Suprapubic skin (tissue), 4 donors: ENCODE results near the gene ETV7. TPM values are rescaled to one million over a fixed set of nuclear protein-coding genes. Genes with fewer than 3 reads are reported as not detected.

Experiments
- DNase-seq, 2 donors: peaks; one replicate each; pipeline ENCODE4 v3.0.0-alpha.2; 2019; ENCODE audit warnings: low spot score in 2 of 2
- H3K27ac ChIP-seq: fragments of 200-600 bp; sonication (generic); one replicate; pipeline ENCODE4 v1.5.1; 2019
- H3K27me3 ChIP-seq: fragments of 200-600 bp; sonication (generic); one replicate; pipeline ENCODE4 v1.5.1; 2019
- H3K36me3 ChIP-seq: fragments of 200-600 bp; sonication (generic); one replicate; pipeline ENCODE4 v1.5.1; 2019
- H3K4me1 ChIP-seq: fragments of 200-600 bp; sonication (generic); one replicate; pipeline ENCODE4 v1.5.1; 2019
- H3K4me3 ChIP-seq: fragments of 200-600 bp; sonication (generic); one replicate; pipeline ENCODE4 v1.5.1; 2019; ENCODE audit warnings: mild to moderate bottlenecking
- H3K9me3 ChIP-seq: fragments of 200-600 bp; sonication (generic); one replicate; pipeline ENCODE4 v1.5.1; 2019
- CTCF ChIP-seq, 2 donors: fragments of 200-600 bp in 1 of 2; fragments of 450-650 bp in 1 of 2; sonication (generic) in 1 of 2; IDR thresholded peaks; one replicate each; pipeline ENCODE4 v1.5.1; 2016 to 2019; ENCODE audit warnings: antibody characterized with exemption in 2 of 2, mild to moderate bottlenecking in 1 of 2, moderate library complexity in 1 of 2
- EP300 ChIP-seq: sonication (generic); formaldehyde crosslinking; IDR thresholded peaks from one replicate; pipeline ENCODE4 v1.6.1; 2017; ENCODE audit warnings: antibody characterized with exemption
- POLR2A ChIP-seq, 2 donors: fragments of 450-650 bp; IDR thresholded peaks; one replicate each; pipeline ENCODE4 v1.6.1; 2017; ENCODE audit warnings: antibody characterized with exemption in 2 of 2, mild to moderate bottlenecking in 2 of 2, moderate library complexity in 2 of 2
- POLR2AphosphoS5 ChIP-seq, 3 donors: sonication (generic); formaldehyde crosslinking; IDR thresholded peaks; one replicate each; pipeline ENCODE4 v1.6.1; 2017; ENCODE audit warnings: antibody characterized with exemption in 3 of 3
- WGBS: methylation state at CpG from one replicate; pipeline ENCODE4 v1.1.5; 2018; 5-methylcytosine and 5-hydroxymethylcytosine counted together
- total RNA-seq, 4 donors: library from RNA; depleted of rRNA; stranded (reverse); fragments of >200 nt; gene quantifications; one replicate each; pipeline ENCODE4 v1.1.0, GENCODE V29; 2016

Gene ETV7
- total RNA-seq, 4 donors from 2014 or later, result 5.9 to 13.0 (median 9.5) TPM

GRCh38 chr6:36337814-36338213, 49.7 kb downstream of the ETV7 start:
- no peak for DNase-seq
- Histone ChIP-seq H3K27ac (no peak overlapping the region), H3K4me3 (no peak overlapping the region), H3K4me1 (peaks cover 22% of the 10 kb centered on the region), H3K36me3 (no peaks in the 10 kb centered on the region), H3K9me3 (no peaks in the 10 kb centered on the region), H3K27me3 (peaks cover 11% of the 10 kb centered on the region)
- TF ChIP-seq CTCF (IDR thresholded peaks at IDR 0.05) (no peak), POLR2AphosphoS5 (IDR thresholded peaks at IDR 0.05) (no peak)
- WGBS, result 91% methylated on average over 1 of the region's 1 CpG

- 73% methylated on average over 2 of the region's 3 CpGs for WGBS
- no peak for DNase-seq
- Histone ChIP-seq H3K27me3 (peaks cover 15% of the 10 kb centered on the region), H3K27ac (no peak within 1 kb of the TSS), H3K4me3 (no peak within 1 kb of the TSS), H3K36me3 (no peaks in the 10 kb centered on the region), H3K9me3 (no peaks in the 10 kb centered on the region), H3K4me1 (peaks cover 22% of the 10 kb centered on the region)
- TF ChIP-seq EP300 (no peak), POLR2AphosphoS5 (IDR thresholded peaks at IDR 0.05) (no peak), CTCF (IDR thresholded peaks at IDR 0.05) (no peak), POLR2A (IDR thresholded peaks at IDR 0.05) (no peak)
Measured at GRCh38 chr6:36336779-36337241, 50.7 kb downstream of the ETV7 start, which contains the start of gene BNIP5. TSS of gene BNIP5 (minus strand) at chr6:36336888. CDS start at chr6:36330690, 6,198 bp downstream.

- 92% methylated on average over 5 of the region's 5 CpGs for WGBS
- Histone ChIP-seq H3K4me1 (peaks cover 22% of the 10 kb centered on the region), H3K27ac (no peak overlapping the region), H3K36me3 (no peaks in the 10 kb centered on the region), H3K4me3 (no peak overlapping the region), H3K27me3 (peaks cover 19% of the 10 kb centered on the region), H3K9me3 (no peaks in the 10 kb centered on the region)
- no peak for DNase-seq
- TF ChIP-seq POLR2AphosphoS5 (IDR thresholded peaks at IDR 0.05), result no peak
- no peak for TF ChIP-seq CTCF (IDR thresholded peaks at IDR 0.05)
- no peak for TF ChIP-seq EP300
- no peak for TF ChIP-seq POLR2A (IDR thresholded peaks at IDR 0.05)
Measured at GRCh38 chr6:36336208-36336710, 51.2 kb downstream of the ETV7 start.

GRCh38 chr6:36335465-36336207, 51.8 kb downstream of the ETV7 start:
- WGBS, result 95% methylated on average over 14 of the region's 14 CpGs
- H3K4me3 ChIP-seq, result no peak overlapping the region
- TF ChIP-seq EP300, result no peak
- no peak for TF ChIP-seq POLR2A (IDR thresholded peaks at IDR 0.05)
- no peak for TF ChIP-seq CTCF (IDR thresholded peaks at IDR 0.05)
- TF ChIP-seq POLR2AphosphoS5 (IDR thresholded peaks at IDR 0.05), result no peak
- H3K9me3 ChIP-seq, result no peaks in the 10 kb centered on the region
- peaks cover 16% of the 10 kb centered on the region for H3K4me1 ChIP-seq
- no peak overlapping the region for H3K27ac ChIP-seq
- H3K27me3 ChIP-seq, result peaks cover 26% of the 10 kb centered on the region
- DNase-seq, result no peak
- H3K36me3 ChIP-seq, result no peaks in the 10 kb centered on the region

- Histone ChIP-seq H3K4me1 (peaks cover 13% of the 10 kb centered on the region), H3K27me3 (peaks cover 29% of the 10 kb centered on the region), H3K36me3 (no peaks in the 10 kb centered on the region), H3K27ac (no peak overlapping the region), H3K4me3 (no peak overlapping the region), H3K9me3 (no peaks in the 10 kb centered on the region)
- WGBS, result 80% methylated on average over 14 of the region's 14 CpGs
- TF ChIP-seq POLR2A (IDR thresholded peaks at IDR 0.05) (no peak), EP300 (no peak)
- DNase-seq, result no peak
Measured at GRCh38 chr6:36334832-36335459, 52.5 kb downstream of the ETV7 start.
